IMR-90 (cell line): Measurements from ENCODE around the gene MCF2L. TPM values are rescaled to one million over a fixed set of nuclear protein-coding genes. Genes with fewer than 3 reads are reported as not detected.

Experiments used
- ATAC-seq: fragments of 200-7000 bp; cut with Tn5 transposase; 2 replicates; pipeline ENCODE4 v1.9.1; 2020; ENCODE audit warnings: low read depth, mild to moderate bottlenecking, moderate library complexity
- BruUV-seq: library from RNA; stranded (reverse); fragments of 400-500 nt; replicated peaks from 2 replicates; lab custom pipeline; 2021; lab: Mats Ljungman, UMichigan
- CTCF ChIA-PET: fragments of 300-600 bp; formaldehyde crosslinking; extraction: SDS; loops from one replicate; lab custom pipeline; 2021; ENCODE audit warnings: antibody characterized with exemption; lab: Yijun Ruan, JAX
- POLR2A ChIA-PET: fragments of 300-600 bp; sonication (Branson Sonifier 250); formaldehyde crosslinking; loops from one replicate; lab custom pipeline; 2022; ENCODE audit warnings: antibody characterized with exemption; ENCODE audit not compliant: unreplicated experiment; lab: Charles Lee
- DNase-seq: peaks from one replicate; pipeline ENCODE4 v3.0.0; 2013
- H2AFZ ChIP-seq: replicated peaks from 2 replicates; pipeline ENCODE3; 2013; ENCODE audit warnings: low read length, mild to moderate bottlenecking; ENCODE audit not compliant: poor library complexity
- H2AK5ac ChIP-seq: 2 replicates; pipeline ENCODE4 v1.6.1; 2013; ENCODE audit warnings: low read depth, low read length, inconsistent platforms
- H2AK9ac ChIP-seq: replicated peaks from 2 replicates; pipeline ENCODE3; 2013; ENCODE audit warnings: mild to moderate bottlenecking, low read depth, low read length, moderate library complexity; ENCODE audit not compliant: poor library complexity
- H2BK120ac ChIP-seq: 2 replicates; pipeline ENCODE4 v1.6.1; 2013; ENCODE audit warnings: low read depth, low read length, inconsistent platforms
- H2BK15ac ChIP-seq: 3 replicates; pipeline ENCODE4 v1.6.1; 2013; ENCODE audit warnings: low read depth, low read length, inconsistent platforms
- H2BK20ac ChIP-seq: 2 replicates; pipeline ENCODE4 v1.6.1; 2013; ENCODE audit warnings: low read depth, mild to moderate bottlenecking, inconsistent platforms, low read length, moderate library complexity
- H2BK5ac ChIP-seq: 2 replicates; pipeline ENCODE4 v1.6.1; 2013; ENCODE audit warnings: mild to moderate bottlenecking, low read depth, low read length, inconsistent platforms; ENCODE audit not compliant: poor library complexity, severe bottlenecking
- H3K14ac ChIP-seq: replicated peaks from 2 replicates; pipeline ENCODE4 v1.6.1; 2013; ENCODE audit warnings: low read depth, low read length, inconsistent platforms
- H3K18ac ChIP-seq: 2 replicates; pipeline ENCODE4 v1.6.1; 2013; ENCODE audit warnings: low read depth, low read length, control low read depth
- H3K23ac ChIP-seq: 2 replicates; pipeline ENCODE4 v1.6.1; 2013; ENCODE audit warnings: low read depth, low read length, inconsistent platforms
- H3K27ac ChIP-seq: 2 replicates; pipeline ENCODE4 v1.5.1; 2013; ENCODE audit warnings: mild to moderate bottlenecking, control low read depth, low read length; ENCODE audit not compliant: insufficient read depth
- H3K27me3 ChIP-seq: 2 replicates; pipeline ENCODE4 v1.6.1; 2013; ENCODE audit warnings: low read length; ENCODE audit not compliant: control insufficient read depth, insufficient read depth
- H3K36me3 ChIP-seq: 2 replicates; pipeline ENCODE4 v1.6.1; 2013; ENCODE audit warnings: low read length, mixed read lengths; ENCODE audit not compliant: control insufficient read depth, insufficient read depth
- H3K4ac ChIP-seq: 2 replicates; pipeline ENCODE4 v1.6.1; 2013; ENCODE audit warnings: low read depth, low read length, inconsistent platforms
- H3K4me1 ChIP-seq: 2 replicates; pipeline ENCODE4 v1.6.1; 2013; ENCODE audit warnings: low read length, mixed read lengths; ENCODE audit not compliant: control insufficient read depth, insufficient read depth
- H3K4me2 ChIP-seq: 2 replicates; pipeline ENCODE4 v1.6.1; 2013; ENCODE audit warnings: low read depth, mild to moderate bottlenecking, control low read depth, low read length, moderate library complexity
- H3K4me3 ChIP-seq: 2 replicates; pipeline ENCODE4 v1.5.1; 2013; ENCODE audit warnings: low read depth, mild to moderate bottlenecking, control low read depth, low read length, moderate library complexity; ENCODE audit not compliant: insufficient read depth
- H3K56ac ChIP-seq: 2 replicates; pipeline ENCODE4 v1.6.1; 2013; ENCODE audit warnings: low read length, inconsistent platforms; ENCODE audit not compliant: insufficient read depth; ENCODE audit errors: extremely low read depth
- H3K79me1 ChIP-seq, 2 experiments: 2 replicates each; pipeline ENCODE4 v1.6.1; 2013; ENCODE audit warnings: low read length in 2 of 2, inconsistent platforms in 1 of 2, low read depth in 1 of 2
- H3K9ac ChIP-seq: 2 replicates; pipeline ENCODE4 v1.6.1; 2013; ENCODE audit warnings: low read depth, low read length, control low read depth
- H3K9me1 ChIP-seq: 2 replicates; pipeline ENCODE4 v1.6.1; 2013; ENCODE audit warnings: low read length, inconsistent platforms; ENCODE audit not compliant: insufficient read depth
- H3K9me3 ChIP-seq: 2 replicates; pipeline ENCODE4 v1.6.1; 2013; ENCODE audit warnings: low read length; ENCODE audit not compliant: control insufficient read depth, insufficient read depth
- H4K20me1 ChIP-seq: 2 replicates; pipeline ENCODE4 v1.6.1; 2013; ENCODE audit warnings: low read length, inconsistent platforms; ENCODE audit not compliant: insufficient read depth
- H4K5ac ChIP-seq: 2 replicates; pipeline ENCODE4 v1.6.1; 2013; ENCODE audit warnings: mild to moderate bottlenecking, low read depth, low read length, control low read depth
- H4K8ac ChIP-seq, 2 experiments: 2 replicates each; pipeline ENCODE4 v1.6.1; 2013; ENCODE audit warnings: low read depth in 2 of 2, low read length in 2 of 2, control low read depth in 1 of 2, inconsistent platforms in 1 of 2
- H4K91ac ChIP-seq: 2 replicates; pipeline ENCODE4 v1.6.1; 2013; ENCODE audit warnings: low read depth, low read length, inconsistent platforms; ENCODE audit not compliant: insufficient read depth
- BHLHE40 ChIP-seq: fragments of 150-350 bp; IDR thresholded peaks from 2 replicates; pipeline ENCODE4 v1.6.1; 2016; ENCODE audit warnings: mild to moderate bottlenecking, low read depth, low read length
- CEBPB ChIP-seq: IDR thresholded peaks from 2 replicates; pipeline ENCODE4 v1.6.1; 2012; ENCODE audit warnings: low read depth, low read length, improper control_type of control experiment
- CHD1 ChIP-seq: IDR thresholded peaks from 2 replicates; pipeline ENCODE4 v1.6.1; 2012; ENCODE audit warnings: low read depth, low read length, improper control_type of control experiment
- ELK1 ChIP-seq: fragments of 150-350 bp; IDR thresholded peaks from 2 replicates; pipeline ENCODE4 v1.6.1; 2016; ENCODE audit warnings: low read depth, mild to moderate bottlenecking, low read length, moderate library complexity, borderline replicate concordance
- FOS ChIP-seq: fragments of 150-350 bp; IDR thresholded peaks from 2 replicates; pipeline ENCODE4 v1.6.1; 2016; ENCODE audit warnings: low read depth, low read length
- MAFK ChIP-seq: IDR thresholded peaks from 2 replicates; pipeline ENCODE4 v1.6.1; 2012; ENCODE audit warnings: low read depth, low read length, improper control_type of control experiment
- MAZ ChIP-seq: IDR thresholded peaks from 2 replicates; pipeline ENCODE4 v1.6.1; 2012; ENCODE audit warnings: low read depth, mild to moderate bottlenecking, low read length, improper control_type of control experiment, moderate library complexity, borderline replicate concordance
- MXI1 ChIP-seq: IDR thresholded peaks from 2 replicates; pipeline ENCODE4 v1.6.1; 2012; ENCODE audit warnings: low read depth, mild to moderate bottlenecking, low read length, moderate library complexity, borderline replicate concordance
- NFE2L2 ChIP-seq: fragments of 150-350 bp; IDR thresholded peaks from 2 replicates; pipeline ENCODE4 v1.6.1; 2016; ENCODE audit warnings: low read depth, mild to moderate bottlenecking, low read length
- POLR2A ChIP-seq: IDR thresholded peaks from 2 replicates; pipeline ENCODE4 v1.6.1; 2012; ENCODE audit warnings: mild to moderate bottlenecking, low read depth, low read length
- RAD21 ChIP-seq: IDR thresholded peaks from 2 replicates; pipeline ENCODE4 v1.6.1; 2012; ENCODE audit warnings: low read length, improper control_type of control experiment
- RCOR1 ChIP-seq: IDR thresholded peaks from 2 replicates; pipeline ENCODE4 v1.6.1; 2012; ENCODE audit warnings: mild to moderate bottlenecking, low read length, improper control_type of control experiment; ENCODE audit not compliant: insufficient replicate concordance
- RFX5 ChIP-seq: IDR thresholded peaks from 2 replicates; pipeline ENCODE4 v1.8.0; 2012; ENCODE audit warnings: low read depth, mild to moderate bottlenecking, low read length, moderate library complexity
- WGBS, 2 experiments: methylation state at CpG; one replicate each; pipeline versions ENCODE4 v1.1.5 to v1.1.7; 2013; ENCODE audit warnings: missing lambda C conversion rate in 2 of 2; ENCODE audit not compliant: insufficient read length in 1 of 2; ENCODE audit errors: extremely low coverage in 2 of 2; 5-methylcytosine and 5-hydroxymethylcytosine counted together
- dilution Hi-C: fragments of 300-500 bp; cut with HindIII; formaldehyde crosslinking; loops from one replicate; pipeline ENCODE4 v1.14.3; 2018; ENCODE audit warnings: low sequenced_read_pairs; ENCODE audit not compliant: unreplicated experiment
- in situ Hi-C: fragments of 300-500 bp; cut with MboI; formaldehyde crosslinking; loops from 3 replicates; pipeline ENCODE4 v1.14.3; 2019; ENCODE audit warnings: low sequenced_read_pairs, inconsistent platforms, mixed read lengths
- intact Hi-C: fragments of 100-400 bp; cut with micrococcal nuclease; formaldehyde crosslinking; loops from 2 replicates; pipeline ENCODE4 v1.10.0; 2022
- polyA plus RNA-seq, 3 experiments: library from polyadenylated mRNA; depleted of rRNA; stranded (reverse); fragments of >200 nt; gene quantifications; 2 replicates each; pipeline ENCODE4 v1.2.3, GENCODE V29; 2012; ENCODE audit warnings: low replicate concordance in 1 of 3
- total RNA-seq: library from RNA; depleted of rRNA; stranded (reverse); fragments of >200 nt; gene quantifications from 2 replicates; pipeline ENCODE4 v1.2.3, GENCODE V29; 2012
- TF ChIP-seq, protein P1 (sequence below): fragments of 150-350 bp; IDR thresholded peaks from 2 replicates; pipeline ENCODE4 v1.6.1; 2017; ENCODE audit warnings: mild to moderate bottlenecking, antibody characterized with exemption, low read length, low read depth
- TF ChIP-seq, protein P2 (sequence below): conservative IDR thresholded peaks from 2 replicates; pipeline ENCODE4 v1.5.1; 2012; ENCODE audit warnings: mild to moderate bottlenecking, low read depth, low read length, improper control_type of control experiment

The MCF2L gene
- total and polyA plus RNA-seq, 2 of the 4 experiments (the other 2 are of a cell fraction): 0.18 TPM; not detected in 1

DNA sequence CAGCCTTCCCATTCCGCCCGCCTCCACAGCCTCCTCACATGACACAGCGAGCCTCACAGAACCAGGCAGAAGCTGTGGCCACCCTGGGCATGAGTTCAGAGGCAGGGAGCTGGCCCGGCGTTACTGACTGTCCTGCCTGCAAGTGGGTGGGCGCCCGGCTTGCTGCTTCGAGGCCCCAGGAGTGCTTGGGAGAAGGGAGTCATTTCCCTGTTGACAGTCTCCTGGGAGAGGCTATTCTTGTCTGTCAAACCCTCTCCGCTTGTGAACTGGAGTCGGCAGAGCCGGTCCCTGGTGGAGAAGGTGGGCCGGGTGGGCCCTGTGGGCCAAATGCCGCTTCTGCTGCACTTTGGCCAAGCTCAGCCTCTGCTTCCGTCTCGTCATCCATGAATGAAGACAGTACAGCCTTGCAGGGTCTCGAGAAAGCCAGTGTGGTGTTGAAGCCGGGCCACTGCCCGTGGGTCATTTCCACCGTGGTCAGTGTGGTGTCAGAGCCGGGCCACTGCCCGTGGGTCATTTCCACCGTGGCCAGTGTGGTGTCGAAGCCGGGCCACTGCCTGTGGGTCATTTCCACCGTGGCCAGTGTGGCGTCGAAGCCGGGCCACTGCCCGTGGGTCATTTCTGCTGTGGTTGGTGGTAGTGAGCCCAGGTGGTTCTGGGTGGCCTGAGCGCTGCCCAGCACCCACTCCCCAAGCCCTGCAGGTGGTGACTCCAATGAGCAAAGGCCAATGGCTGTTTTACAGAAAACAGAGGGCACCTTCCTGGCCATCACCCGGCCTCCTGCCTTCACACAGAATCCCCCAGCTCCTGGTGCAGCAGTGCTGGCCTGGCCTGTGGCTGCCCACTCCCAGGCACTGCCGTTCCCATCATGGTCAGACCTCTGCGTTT lies 123.1 kb downstream of the MCF2L start:
- no peaks in the 10 kb centered on the region for H3K4me1 ChIP-seq
- no peak overlapping the region for H4K91ac ChIP-seq
- 91% methylated on average over 7 of the region's 33 CpGs; no CpG with 5 or more reads in 1 of the 2 experiments for WGBS, 2 experiments
- ATAC-seq (no peak), DNase-seq (no peak)
- no peaks in the 10 kb centered on the region for H3K9me3 ChIP-seq
- intact Hi-C loops: no loop called here
- H3K56ac ChIP-seq: no peak overlapping the region
- H3K79me1 ChIP-seq: no peaks in the 10 kb centered on the region
- H2AK9ac ChIP-seq: no peak overlapping the region
- peaks cover 49% of the 10 kb centered on the region for H3K27me3 ChIP-seq
- H3K36me3 ChIP-seq: no peaks in the 10 kb centered on the region
- no peak overlapping the region for H2BK15ac ChIP-seq
- in situ Hi-C loops: no loop called here
- H3K14ac ChIP-seq: no peak overlapping the region
- ChIA-PET CTCF (no interaction called here), POLR2A (no interaction called here)
- no peaks in the 10 kb centered on the region for H4K20me1 ChIP-seq
- no peak overlapping the region for H2BK120ac ChIP-seq
- no peak overlapping the region for H3K4ac ChIP-seq
- H2BK5ac ChIP-seq: no peak overlapping the region
- BruUV-seq: no TSS peak
- no peak overlapping the region for H3K4me2 ChIP-seq
- dilution Hi-C loops: no loop called here
- H3K18ac ChIP-seq: no peak overlapping the region
- no peak overlapping the region for H4K5ac ChIP-seq
- H2BK20ac ChIP-seq: no peak overlapping the region
- no peak overlapping the region for H2AK5ac ChIP-seq
- no peak overlapping the region for H3K4me3 ChIP-seq
- no peaks in the 10 kb centered on the region for H3K9me1 ChIP-seq
- H4K8ac ChIP-seq: no peak overlapping the region
- H3K23ac ChIP-seq: no peak overlapping the region
- no peak overlapping the region for H3K27ac ChIP-seq
- no peak overlapping the region for H2AFZ ChIP-seq
- H3K9ac ChIP-seq: no peak overlapping the region
- TF ChIP-seq MAZ (no peak), FOS (no peak), RCOR1 (no peak), CEBPB (no peak), ELK1 (no peak), NFE2L2 (no peak), RFX5 (no peak), RAD21 (no peak), CHD1 (no peak), BHLHE40 (no peak), MXI1 (no peak), MAFK (no peak), POLR2A (no peak)
- TF ChIP-seq, protein P1, sequence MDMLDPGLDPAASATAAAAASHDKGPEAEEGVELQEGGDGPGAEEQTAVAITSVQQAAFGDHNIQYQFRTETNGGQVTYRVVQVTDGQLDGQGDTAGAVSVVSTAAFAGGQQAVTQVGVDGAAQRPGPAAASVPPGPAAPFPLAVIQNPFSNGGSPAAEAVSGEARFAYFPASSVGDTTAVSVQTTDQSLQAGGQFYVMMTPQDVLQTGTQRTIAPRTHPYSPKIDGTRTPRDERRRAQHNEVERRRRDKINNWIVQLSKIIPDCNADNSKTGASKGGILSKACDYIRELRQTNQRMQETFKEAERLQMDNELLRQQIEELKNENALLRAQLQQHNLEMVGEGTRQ: no peak
- TF ChIP-seq, protein P2, sequence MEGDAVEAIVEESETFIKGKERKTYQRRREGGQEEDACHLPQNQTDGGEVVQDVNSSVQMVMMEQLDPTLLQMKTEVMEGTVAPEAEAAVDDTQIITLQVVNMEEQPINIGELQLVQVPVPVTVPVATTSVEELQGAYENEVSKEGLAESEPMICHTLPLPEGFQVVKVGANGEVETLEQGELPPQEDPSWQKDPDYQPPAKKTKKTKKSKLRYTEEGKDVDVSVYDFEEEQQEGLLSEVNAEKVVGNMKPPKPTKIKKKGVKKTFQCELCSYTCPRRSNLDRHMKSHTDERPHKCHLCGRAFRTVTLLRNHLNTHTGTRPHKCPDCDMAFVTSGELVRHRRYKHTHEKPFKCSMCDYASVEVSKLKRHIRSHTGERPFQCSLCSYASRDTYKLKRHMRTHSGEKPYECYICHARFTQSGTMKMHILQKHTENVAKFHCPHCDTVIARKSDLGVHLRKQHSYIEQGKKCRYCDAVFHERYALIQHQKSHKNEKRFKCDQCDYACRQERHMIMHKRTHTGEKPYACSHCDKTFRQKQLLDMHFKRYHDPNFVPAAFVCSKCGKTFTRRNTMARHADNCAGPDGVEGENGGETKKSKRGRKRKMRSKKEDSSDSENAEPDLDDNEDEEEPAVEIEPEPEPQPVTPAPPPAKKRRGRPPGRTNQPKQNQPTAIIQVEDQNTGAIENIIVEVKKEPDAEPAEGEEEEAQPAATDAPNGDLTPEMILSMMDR: no peak
